ENCODE results near the gene TMPRSS15.

DNA sequence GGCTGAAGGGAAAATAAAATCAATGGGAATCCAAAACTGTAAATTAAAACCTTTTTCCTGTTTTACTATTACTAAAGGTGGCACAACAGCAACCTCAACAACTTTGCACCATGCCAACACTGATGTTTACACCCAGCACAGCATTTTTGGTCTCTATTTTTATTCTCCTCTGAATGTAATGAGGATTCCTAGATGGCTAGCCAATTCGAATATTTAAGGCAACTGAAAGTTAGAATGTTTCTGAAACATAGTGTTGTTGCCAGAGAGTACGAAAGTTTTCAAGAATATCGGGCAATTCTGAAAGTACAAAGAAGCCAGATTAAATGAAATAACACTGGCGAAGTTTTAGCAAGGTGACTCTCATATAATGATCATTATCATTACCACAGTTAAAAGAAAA, 118.2 kb downstream of the TMPRSS15 start:
- TF ChIP-seq, protein P1, sequence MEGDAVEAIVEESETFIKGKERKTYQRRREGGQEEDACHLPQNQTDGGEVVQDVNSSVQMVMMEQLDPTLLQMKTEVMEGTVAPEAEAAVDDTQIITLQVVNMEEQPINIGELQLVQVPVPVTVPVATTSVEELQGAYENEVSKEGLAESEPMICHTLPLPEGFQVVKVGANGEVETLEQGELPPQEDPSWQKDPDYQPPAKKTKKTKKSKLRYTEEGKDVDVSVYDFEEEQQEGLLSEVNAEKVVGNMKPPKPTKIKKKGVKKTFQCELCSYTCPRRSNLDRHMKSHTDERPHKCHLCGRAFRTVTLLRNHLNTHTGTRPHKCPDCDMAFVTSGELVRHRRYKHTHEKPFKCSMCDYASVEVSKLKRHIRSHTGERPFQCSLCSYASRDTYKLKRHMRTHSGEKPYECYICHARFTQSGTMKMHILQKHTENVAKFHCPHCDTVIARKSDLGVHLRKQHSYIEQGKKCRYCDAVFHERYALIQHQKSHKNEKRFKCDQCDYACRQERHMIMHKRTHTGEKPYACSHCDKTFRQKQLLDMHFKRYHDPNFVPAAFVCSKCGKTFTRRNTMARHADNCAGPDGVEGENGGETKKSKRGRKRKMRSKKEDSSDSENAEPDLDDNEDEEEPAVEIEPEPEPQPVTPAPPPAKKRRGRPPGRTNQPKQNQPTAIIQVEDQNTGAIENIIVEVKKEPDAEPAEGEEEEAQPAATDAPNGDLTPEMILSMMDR (IDR thresholded peaks at IDR 0.05) = no peak
- TF ChIP-seq EZH2 (IDR thresholded peaks at IDR 0.05) = no peak
